ENCODE data around the gene OBSCN.

The OBSCN gene

DNA sequence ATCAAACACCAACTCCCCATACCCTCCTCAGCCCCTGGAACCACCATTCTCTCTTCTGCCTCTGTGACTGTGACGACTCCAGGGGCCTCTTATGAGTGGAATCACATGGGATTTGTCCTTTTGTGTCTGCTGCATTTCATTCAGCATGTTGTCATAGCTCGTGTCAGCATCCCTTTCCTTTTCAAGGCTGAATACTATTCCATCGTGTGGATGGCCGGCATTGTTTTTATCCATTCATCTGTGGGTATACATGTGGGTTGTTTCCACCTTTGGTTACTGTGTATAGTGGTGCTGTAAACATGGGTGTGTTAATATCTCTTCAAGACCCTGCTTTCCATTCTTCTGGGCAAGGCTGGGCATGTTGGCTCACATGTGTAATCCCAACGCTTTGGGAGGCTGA lies 17.1 kb upstream of the OBSCN start:
- DNase-seq (ENCODE audit: low read depth) = no peak

DNA sequence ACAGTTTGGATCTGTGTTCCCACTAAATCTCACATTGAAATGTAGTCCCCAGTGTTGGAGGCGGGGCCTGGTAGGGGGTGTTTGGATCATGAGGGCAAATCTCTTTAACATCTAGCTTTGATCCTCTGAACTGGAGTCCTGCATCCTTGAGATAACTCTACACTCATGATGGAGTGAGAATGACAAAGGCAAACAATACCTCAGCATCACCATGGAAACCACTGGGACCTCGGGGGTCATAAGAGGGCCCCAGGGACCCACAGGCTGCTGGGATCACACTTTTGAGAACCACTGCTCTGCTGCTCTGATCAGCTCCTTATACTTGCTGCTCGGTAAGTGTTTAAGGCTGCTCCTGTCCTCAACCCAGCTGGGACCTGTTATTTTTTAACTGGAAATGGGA lies 13.4 kb upstream of the OBSCN start:
- no peak for DNase-seq (ENCODE audit: low read depth)

DNA sequence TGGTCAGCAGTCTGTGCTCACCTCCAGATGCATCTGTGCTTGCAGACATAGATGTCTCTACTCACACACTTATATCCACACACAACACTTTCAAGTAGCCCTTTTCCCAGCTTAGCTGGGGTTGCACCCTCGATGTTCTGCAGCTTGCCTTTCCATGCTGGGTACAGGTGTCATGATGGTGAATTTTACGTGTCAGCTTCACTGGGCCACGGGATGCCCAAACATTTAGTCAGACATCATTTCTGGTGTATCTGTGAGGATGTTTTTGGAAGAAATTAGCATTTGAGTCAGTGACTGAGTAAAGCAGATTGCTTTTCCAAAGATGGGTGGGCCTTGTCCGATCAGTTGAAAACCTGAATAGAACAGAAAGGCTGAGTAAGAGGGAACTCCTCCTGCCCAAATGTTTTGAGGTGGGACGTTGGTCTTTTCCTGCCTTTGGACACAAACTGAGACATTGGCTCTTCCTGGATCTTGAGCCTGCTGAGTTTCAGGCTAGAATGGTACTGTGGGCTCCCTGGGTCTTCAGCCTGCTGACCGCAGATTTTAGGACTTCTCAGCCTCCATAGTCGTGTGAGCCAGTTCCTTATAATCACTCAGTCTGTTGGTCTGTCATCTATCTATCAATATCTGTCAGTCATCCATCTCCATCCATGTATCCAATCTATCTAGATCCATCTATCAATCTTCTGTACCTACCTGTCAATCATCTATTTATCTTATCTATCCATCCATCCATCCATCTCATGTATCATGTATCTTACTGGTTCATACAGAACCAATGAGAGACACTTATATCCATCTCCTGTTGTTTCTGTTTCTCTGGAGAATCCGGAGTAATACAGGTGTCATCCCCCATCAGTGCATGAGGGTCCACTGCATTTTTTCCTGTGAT lies 12.7 kb upstream of the OBSCN start:
- DNase-seq (ENCODE audit: low read depth) = no peak

DNA sequence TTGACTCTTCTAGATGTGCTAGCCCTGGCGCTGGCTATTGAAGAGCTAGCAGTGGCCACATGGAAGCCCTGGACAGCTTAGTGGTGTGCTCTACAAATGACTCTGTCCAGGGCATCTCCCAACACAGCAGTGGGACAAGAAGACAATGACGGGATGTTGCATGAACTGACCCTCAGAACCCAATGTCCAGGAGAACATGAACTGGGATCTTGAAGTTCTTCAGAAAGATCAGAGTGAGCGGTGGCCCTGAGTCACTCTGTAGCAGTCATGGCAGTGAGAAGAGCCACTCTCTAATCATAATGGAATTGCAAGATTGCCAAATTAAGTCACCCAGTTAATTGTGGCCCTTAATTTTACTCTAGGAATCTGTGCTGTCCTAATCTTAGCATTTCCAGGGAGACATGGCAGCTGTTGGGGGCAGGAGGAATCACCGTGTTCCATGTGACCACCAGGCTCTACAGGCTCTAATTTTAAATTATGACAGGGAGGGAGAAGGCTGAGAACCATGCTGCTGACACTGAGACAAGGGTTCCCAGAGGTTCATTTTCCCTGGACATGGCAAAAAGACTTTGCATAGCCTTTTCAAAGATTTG lies 10.2 kb upstream of the OBSCN start:
- no peak for DNase-seq (ENCODE audit: low read depth)

- no peak for DNase-seq (ENCODE audit: low read depth)
Observed at GRCh38 chr1:228198977-228199590, 8.8 kb upstream of the OBSCN start.

DNA sequence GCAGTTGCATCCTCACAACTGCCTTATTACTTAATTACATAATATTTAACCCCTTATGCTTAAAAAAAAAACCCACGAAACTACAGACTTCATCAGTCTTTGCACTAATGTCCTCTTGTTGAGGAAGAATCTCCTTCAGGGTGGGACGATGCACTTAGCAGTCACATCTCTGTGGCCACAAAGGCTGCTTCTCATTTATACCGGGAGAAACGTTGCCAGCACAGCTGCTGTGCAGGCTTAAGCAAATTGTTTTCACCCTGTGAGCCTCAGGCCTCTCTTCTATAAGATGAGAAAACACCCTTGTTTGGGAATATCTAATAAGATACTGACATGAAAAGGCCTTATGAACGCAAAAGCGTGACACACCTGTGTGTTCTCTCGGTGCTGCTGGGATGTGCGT lies 2.9 kb upstream of the OBSCN start:
- no peak for DNase-seq (ENCODE audit: low read depth)

- no peak for DNase-seq (ENCODE audit: low read depth)
Observed at GRCh38 chr1:228205526-228206436, 2.1 kb upstream of the OBSCN start.

- DNase-seq (ENCODE audit: low read depth) = no peak
Observed at GRCh38 chr1:228206582-228207351, 1.1 kb upstream of the OBSCN start.

DNA sequence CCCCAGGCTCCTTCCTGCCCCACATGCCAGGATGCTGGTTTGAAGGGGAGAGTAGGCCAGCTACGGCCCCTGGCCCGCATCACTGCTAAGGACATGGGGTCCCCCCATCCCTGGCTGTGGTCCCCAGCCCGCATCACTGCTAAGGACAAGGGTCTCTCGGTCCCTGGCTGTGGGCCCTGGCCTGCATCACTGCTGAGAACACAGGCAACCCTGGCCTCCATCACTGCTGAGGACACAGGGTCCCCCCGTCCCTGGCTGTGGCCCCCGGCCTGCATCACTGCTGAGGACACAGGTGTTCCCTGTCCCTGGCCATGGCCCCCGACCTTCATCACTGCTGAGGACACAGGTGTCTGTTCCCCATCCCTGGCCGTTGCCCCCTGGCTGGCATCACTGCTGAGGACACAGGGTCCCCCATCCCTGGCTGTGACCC lies 448 bp upstream of the OBSCN start:
- DNase-seq (ENCODE audit: low read depth) = no peak

DNA sequence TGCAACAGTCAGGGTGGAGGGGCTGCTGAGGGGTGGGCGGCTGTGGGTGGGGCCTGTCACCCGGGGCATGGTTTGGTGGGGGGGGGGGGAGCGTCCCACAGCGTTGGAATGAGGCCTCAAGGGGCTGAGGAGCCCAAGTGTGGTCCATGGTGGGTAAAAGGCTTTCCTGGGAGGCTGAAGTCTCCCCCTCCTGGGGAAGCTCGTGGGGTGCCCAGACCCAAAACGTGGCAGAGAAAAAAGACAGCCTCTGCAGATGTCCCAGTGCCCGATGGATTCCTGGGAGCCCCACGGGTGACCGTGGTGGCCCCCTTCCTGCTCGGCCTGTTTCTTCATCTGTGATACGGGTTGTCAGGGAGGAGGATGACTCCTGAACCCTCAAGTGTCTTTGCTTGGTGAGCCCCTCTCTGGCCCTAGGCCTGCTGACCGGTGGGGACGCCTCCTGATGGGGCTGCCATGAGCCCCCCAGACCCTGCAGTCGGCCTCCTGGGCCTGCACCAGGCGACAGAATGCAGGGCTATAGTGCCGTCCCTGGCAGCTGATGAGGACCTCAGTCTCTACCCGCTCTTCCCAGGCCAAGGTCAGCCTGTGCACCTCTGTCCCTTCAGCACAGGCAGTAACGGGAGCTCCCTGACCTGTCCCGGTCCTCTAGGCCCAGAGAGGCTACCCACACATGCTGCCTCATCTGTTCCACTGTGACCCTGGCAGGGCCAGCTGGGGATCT lies 1.1 kb downstream of the OBSCN start:
- no peak for DNase-seq (ENCODE audit: low read depth)

DNA sequence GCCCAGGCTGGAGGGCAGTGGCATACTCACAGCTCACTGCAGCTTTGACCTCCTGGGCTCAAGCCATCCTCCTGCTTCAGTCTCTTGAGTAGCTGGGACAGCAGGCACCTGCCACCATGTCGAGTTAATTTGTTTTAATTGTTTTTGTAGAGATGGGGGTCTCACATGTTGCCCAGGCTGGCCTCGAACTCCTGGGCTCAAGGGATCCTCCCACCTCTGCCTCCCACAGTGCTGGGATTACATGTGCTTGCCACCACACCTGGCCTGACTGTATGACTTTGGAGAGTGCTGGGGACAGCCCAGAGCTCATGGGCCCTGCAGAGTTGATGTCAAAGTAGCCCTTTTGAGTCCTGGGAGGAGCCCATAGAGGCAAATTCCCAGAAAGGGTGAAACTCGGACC lies 1.8 kb downstream of the OBSCN start:
- DNase-seq (ENCODE audit: low read depth) = no peak

DNA sequence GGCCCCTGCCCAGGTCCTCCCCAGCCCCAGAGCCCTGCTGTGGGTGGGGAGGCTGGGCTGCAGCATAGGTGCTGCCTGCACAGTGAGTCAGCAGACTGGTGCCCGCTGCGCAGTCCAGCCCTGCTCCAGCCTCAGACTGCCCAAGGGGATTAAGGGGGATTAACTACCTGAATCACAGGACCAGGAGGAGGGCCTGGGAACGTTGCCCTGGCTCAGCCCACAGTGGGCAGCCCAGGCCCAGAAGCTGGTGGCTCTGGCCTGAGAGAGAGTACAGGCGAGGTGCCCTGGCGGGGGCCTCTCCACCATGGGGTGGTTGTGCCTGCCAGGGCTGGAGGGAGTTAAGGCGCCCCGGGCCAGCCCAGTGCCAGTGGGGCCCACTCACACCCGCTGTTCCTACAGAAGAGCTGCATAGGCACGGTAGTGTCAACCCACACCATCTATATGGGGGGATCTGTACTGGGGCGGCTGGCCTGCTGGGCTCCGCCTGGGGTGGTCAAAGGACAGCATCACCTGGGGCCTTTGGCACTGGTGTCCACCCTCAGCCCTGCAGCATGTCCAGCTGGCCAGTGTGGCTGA lies 2.3 kb downstream of the OBSCN start:
- DNase-seq (ENCODE audit: low read depth) = no peak

DNA sequence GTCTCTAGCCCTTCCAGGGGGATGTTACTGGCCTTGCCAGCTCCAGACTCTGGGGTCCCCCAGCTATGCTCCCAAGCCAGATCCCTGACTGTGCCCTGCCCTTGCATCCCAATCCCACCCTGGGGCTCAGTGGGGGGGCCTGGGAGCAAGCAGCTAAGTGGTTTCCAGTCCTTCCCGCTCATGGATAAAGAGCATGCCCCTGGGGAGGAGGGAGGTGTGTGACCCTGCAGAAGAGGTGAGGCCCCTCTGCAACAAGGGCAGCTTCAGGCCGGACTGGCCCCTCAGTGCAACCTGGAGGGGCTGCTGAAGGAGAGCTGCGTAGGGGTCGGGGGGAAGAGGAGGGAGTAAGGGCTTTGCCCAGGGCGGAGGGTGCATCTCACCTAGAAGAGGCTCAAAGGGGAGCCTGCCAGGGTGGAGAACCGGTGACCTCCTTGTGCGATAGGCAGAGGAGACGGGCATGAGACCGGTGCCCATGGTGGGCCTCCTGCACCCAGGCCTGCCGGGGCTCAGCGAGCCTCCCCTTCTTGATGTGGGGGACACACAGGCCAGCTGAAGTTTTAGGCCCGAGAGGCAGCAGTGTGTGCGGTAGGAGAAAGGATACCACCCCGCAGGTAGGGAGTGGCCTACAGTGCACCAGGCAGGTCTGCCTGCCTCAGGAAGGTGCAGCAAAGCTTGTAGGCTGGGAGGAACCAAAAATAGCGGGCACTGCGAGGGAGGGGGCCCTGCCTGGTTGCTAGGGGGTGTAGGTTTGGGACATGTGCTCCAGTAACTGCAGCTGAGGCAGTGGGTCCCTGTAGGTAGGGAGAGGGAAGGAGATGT lies 3.1 kb downstream of the OBSCN start:
- DNase-seq (ENCODE audit: low read depth) = no peak

GRCh38 chr1:228211531-228212414 lies 3.9 kb downstream of the OBSCN start:
- no peak for DNase-seq (ENCODE audit: low read depth)

DNA sequence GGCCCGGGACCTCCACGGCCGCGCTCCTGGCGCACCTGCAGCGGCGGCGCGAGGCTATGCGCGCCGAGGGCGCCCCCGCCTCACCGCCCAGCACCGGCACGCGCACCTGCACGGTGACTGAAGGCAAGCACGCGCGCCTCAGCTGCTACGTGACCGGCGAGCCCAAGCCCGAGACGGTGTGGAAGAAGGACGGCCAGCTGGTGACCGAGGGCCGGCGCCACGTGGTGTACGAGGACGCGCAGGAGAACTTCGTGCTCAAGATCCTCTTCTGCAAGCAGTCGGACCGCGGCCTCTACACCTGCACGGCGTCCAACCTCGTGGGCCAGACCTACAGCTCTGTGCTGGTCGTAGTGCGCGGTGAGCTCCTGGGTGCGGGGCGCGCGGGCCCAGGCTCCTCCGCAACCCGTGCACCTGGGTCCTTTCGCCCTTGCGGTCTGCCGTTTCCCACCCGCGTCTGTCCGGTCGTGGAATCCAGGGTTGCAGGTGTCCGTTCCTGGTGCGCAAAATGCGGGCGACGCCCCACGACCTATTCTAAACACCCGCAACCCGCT lies 4.6 kb downstream of the OBSCN start:
- DNase-seq (ENCODE audit: low read depth) = no peak

- no peak for DNase-seq (ENCODE audit: low read depth)
Observed at GRCh38 chr1:228212966-228213844, 5.4 kb downstream of the OBSCN start.

All from non-pigmented ciliary epithelial cell (primary cell).